ENCODE results near the gene SVOPL. TPM values are rescaled to one million over a fixed set of nuclear protein-coding genes. Genes with fewer than 3 reads are reported as not detected.

SVOPL gene
- total and polyA plus RNA-seq, 4 donors = 0.33 TPM; not detected in 3

GRCh38 chr7:138627361-138627760 is 73.8 kb downstream of the SVOPL start:
- 76% methylated on average over 6 of the region's 6 CpGs for WGBS
- no peak overlapping the region for H3K9ac ChIP-seq (ENCODE audit: low read depth in 1 of 2, low read length in 2 of 2)
- DNase-seq (ENCODE audit: low spot score) = no peak
- H3K9me3 ChIP-seq (ENCODE audit: control insufficient read depth in 4 of 4, low read length in 3 of 4) = no peaks in the 10 kb centered on the region
- no peak overlapping the region for H3K4me3 ChIP-seq (ENCODE audit: low read depth in 1 of 3, low read length in 3 of 3)
- TF ChIP-seq FOXA1 (IDR thresholded peaks at IDR 0.05) = no peak
- no peaks in the 10 kb centered on the region for H3K4me1 ChIP-seq (ENCODE audit: control insufficient read depth in 4 of 4, insufficient read depth in 4 of 4, low read length in 3 of 4)
- H3K27me3 ChIP-seq (ENCODE audit: control insufficient read depth in 4 of 4, insufficient read depth in 4 of 4, low read length in 3 of 4) = no peaks in the 10 kb centered on the region
- no peaks in the 10 kb centered on the region for H3K36me3 ChIP-seq (ENCODE audit: control insufficient read depth in 4 of 4, insufficient read depth in 3 of 4, low read depth in 1 of 4, low read length in 3 of 4)
- no peak overlapping the region for H3K27ac ChIP-seq (ENCODE audit: low read depth in 1 of 2, low read length in 2 of 2)

- H3K27ac ChIP-seq (ENCODE audit: low read depth in 1 of 2, low read length in 2 of 2) = no peak overlapping the region
- TF ChIP-seq TAF1 (conservative IDR thresholded peaks at IDR 0.05) = no peak
- TF ChIP-seq, protein P1, sequence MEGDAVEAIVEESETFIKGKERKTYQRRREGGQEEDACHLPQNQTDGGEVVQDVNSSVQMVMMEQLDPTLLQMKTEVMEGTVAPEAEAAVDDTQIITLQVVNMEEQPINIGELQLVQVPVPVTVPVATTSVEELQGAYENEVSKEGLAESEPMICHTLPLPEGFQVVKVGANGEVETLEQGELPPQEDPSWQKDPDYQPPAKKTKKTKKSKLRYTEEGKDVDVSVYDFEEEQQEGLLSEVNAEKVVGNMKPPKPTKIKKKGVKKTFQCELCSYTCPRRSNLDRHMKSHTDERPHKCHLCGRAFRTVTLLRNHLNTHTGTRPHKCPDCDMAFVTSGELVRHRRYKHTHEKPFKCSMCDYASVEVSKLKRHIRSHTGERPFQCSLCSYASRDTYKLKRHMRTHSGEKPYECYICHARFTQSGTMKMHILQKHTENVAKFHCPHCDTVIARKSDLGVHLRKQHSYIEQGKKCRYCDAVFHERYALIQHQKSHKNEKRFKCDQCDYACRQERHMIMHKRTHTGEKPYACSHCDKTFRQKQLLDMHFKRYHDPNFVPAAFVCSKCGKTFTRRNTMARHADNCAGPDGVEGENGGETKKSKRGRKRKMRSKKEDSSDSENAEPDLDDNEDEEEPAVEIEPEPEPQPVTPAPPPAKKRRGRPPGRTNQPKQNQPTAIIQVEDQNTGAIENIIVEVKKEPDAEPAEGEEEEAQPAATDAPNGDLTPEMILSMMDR (IDR thresholded peaks at IDR 0.05; ENCODE audit: low read depth, low read length, missing input control) = no peak
- TF ChIP-seq, protein P2, sequence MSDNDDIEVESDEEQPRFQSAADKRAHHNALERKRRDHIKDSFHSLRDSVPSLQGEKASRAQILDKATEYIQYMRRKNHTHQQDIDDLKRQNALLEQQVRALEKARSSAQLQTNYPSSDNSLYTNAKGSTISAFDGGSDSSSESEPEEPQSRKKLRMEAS (IDR thresholded peaks at IDR 0.05) = no peak
- TF ChIP-seq GABPA (IDR thresholded peaks at IDR 0.05 in 1 of 2, conservative IDR thresholded peaks at IDR 0.05 in 1 of 2) = no peak
- TF ChIP-seq ATF3 (IDR thresholded peaks at IDR 0.05) = no peak
- no peak for TF ChIP-seq FOXA2 (IDR thresholded peaks at IDR 0.05)
- no peak for TF ChIP-seq YY1 (IDR thresholded peaks at IDR 0.05)
- TF ChIP-seq SP1 (IDR thresholded peaks at IDR 0.05) = no peak
- TF ChIP-seq, protein P3, sequence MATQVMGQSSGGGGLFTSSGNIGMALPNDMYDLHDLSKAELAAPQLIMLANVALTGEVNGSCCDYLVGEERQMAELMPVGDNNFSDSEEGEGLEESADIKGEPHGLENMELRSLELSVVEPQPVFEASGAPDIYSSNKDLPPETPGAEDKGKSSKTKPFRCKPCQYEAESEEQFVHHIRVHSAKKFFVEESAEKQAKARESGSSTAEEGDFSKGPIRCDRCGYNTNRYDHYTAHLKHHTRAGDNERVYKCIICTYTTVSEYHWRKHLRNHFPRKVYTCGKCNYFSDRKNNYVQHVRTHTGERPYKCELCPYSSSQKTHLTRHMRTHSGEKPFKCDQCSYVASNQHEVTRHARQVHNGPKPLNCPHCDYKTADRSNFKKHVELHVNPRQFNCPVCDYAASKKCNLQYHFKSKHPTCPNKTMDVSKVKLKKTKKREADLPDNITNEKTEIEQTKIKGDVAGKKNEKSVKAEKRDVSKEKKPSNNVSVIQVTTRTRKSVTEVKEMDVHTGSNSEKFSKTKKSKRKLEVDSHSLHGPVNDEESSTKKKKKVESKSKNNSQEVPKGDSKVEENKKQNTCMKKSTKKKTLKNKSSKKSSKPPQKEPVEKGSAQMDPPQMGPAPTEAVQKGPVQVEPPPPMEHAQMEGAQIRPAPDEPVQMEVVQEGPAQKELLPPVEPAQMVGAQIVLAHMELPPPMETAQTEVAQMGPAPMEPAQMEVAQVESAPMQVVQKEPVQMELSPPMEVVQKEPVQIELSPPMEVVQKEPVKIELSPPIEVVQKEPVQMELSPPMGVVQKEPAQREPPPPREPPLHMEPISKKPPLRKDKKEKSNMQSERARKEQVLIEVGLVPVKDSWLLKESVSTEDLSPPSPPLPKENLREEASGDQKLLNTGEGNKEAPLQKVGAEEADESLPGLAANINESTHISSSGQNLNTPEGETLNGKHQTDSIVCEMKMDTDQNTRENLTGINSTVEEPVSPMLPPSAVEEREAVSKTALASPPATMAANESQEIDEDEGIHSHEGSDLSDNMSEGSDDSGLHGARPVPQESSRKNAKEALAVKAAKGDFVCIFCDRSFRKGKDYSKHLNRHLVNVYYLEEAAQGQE (IDR thresholded peaks at IDR 0.05) = no peak
- no peak for TF ChIP-seq RAD21 (IDR thresholded peaks at IDR 0.05)
- TF ChIP-seq, protein P4, sequence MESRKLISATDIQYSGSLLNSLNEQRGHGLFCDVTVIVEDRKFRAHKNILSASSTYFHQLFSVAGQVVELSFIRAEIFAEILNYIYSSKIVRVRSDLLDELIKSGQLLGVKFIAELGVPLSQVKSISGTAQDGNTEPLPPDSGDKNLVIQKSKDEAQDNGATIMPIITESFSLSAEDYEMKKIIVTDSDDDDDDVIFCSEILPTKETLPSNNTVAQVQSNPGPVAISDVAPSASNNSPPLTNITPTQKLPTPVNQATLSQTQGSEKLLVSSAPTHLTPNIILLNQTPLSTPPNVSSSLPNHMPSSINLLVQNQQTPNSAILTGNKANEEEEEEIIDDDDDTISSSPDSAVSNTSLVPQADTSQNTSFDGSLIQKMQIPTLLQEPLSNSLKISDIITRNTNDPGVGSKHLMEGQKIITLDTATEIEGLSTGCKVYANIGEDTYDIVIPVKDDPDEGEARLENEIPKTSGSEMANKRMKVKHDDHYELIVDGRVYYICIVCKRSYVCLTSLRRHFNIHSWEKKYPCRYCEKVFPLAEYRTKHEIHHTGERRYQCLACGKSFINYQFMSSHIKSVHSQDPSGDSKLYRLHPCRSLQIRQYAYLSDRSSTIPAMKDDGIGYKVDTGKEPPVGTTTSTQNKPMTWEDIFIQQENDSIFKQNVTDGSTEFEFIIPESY (IDR thresholded peaks at IDR 0.05) = no peak
- no peak for TF ChIP-seq NR2F2 (IDR thresholded peaks at IDR 0.05)
- TF ChIP-seq HNF4A (conservative IDR thresholded peaks at IDR 0.05) = no peak
- no peak for TF ChIP-seq HNF4G (IDR thresholded peaks at IDR 0.05)
- TF ChIP-seq JUND (IDR thresholded peaks at IDR 0.05) = no peak
- no peak for TF ChIP-seq EGR1 (IDR thresholded peaks at IDR 0.05; ENCODE audit: low read depth in 2 of 2)
- TF ChIP-seq RXRA (IDR thresholded peaks at IDR 0.05) = no peak
- H3K36me3 ChIP-seq (ENCODE audit: control insufficient read depth in 4 of 4, insufficient read depth in 3 of 4, low read depth in 1 of 4, low read length in 3 of 4) = no peaks in the 10 kb centered on the region
- no peaks in the 10 kb centered on the region for H3K9me3 ChIP-seq (ENCODE audit: control insufficient read depth in 4 of 4, low read length in 3 of 4)
- 52% methylated on average over 2 of the region's 2 CpGs for WGBS
- H3K9ac ChIP-seq (ENCODE audit: low read depth in 1 of 2, low read length in 2 of 2) = no peak overlapping the region
- no peaks in the 10 kb centered on the region for H3K27me3 ChIP-seq (ENCODE audit: control insufficient read depth in 4 of 4, insufficient read depth in 4 of 4, low read length in 3 of 4)
- no peaks in the 10 kb centered on the region for H3K4me1 ChIP-seq (ENCODE audit: control insufficient read depth in 4 of 4, insufficient read depth in 4 of 4, low read length in 3 of 4)
- no peak overlapping the region for H3K4me3 ChIP-seq (ENCODE audit: low read depth in 1 of 3, low read length in 3 of 3)
- DNase-seq (ENCODE audit: low spot score) = no peak
Measured at GRCh38 chr7:138626846-138627245, 74.3 kb downstream of the SVOPL start.

Measured in liver (tissue), 9 donors.